ENCODE measurements around the gene SEC24D.

Gene SEC24D

GRCh38 chr4:118772767-118773428, 63.0 kb downstream of the SEC24D start:
- no peak for DNase-seq

GRCh38 chr4:118772081-118772766, 63.7 kb downstream of the SEC24D start:
- peak; percentile 6 for DNase-seq

GRCh38 chr4:118770741-118771187, 65.2 kb downstream of the SEC24D start:
- DNase-seq, result no peak

- DNase-seq, result no peak
Observed at GRCh38 chr4:118769161-118769560, 66.8 kb downstream of the SEC24D start.

GRCh38 chr4:118767109-118767508, 68.8 kb downstream of the SEC24D start:
- DNase-seq, result no peak

GRCh38 chr4:118765399-118765798, 70.5 kb downstream of the SEC24D start:
- no peak for DNase-seq

- DNase-seq, result no peak
Observed at GRCh38 chr4:118762730-118763477, 73.0 kb downstream of the SEC24D start.

- no peak for DNase-seq
Observed at GRCh38 chr4:118762155-118762554, 73.8 kb downstream of the SEC24D start.

- no peak for DNase-seq
Observed at GRCh38 chr4:118761397-118762016, 74.4 kb downstream of the SEC24D start.

- no peak for DNase-seq
Observed at GRCh38 chr4:118760493-118760892, 75.4 kb downstream of the SEC24D start.

GRCh38 chr4:118760092-118760491, 75.8 kb downstream of the SEC24D start:
- no peak for DNase-seq

- no peak for DNase-seq
Observed at GRCh38 chr4:118759481-118759880, 76.4 kb downstream of the SEC24D start.

GRCh38 chr4:118758293-118758692, 77.6 kb downstream of the SEC24D start:
- DNase-seq, result no peak

GRCh38 chr4:118757761-118758251, 78.1 kb downstream of the SEC24D start:
- DNase-seq, result no peak

GRCh38 chr4:118756958-118757357, 79.0 kb downstream of the SEC24D start:
- no peak for DNase-seq

GRCh38 chr4:118756429-118756828, 79.5 kb downstream of the SEC24D start:
- DNase-seq, result no peak

GRCh38 chr4:118755438-118756226, 80.3 kb downstream of the SEC24D start:
- no peak for DNase-seq

- no peak for DNase-seq
Observed at GRCh38 chr4:118754890-118755289, 81.0 kb downstream of the SEC24D start.

- no peak for DNase-seq
Observed at GRCh38 chr4:118753685-118754084, 82.2 kb downstream of the SEC24D start.

- no peak for DNase-seq
Observed at GRCh38 chr4:118753096-118753495, 82.8 kb downstream of the SEC24D start.

- DNase-seq, result no peak
Observed at GRCh38 chr4:118752551-118752950, 83.4 kb downstream of the SEC24D start.

GRCh38 chr4:118751629-118752323, 84.2 kb downstream of the SEC24D start:
- DNase-seq, result no peak
